ENCODE measurements around the gene PSMA6. TPM values are rescaled to one million over a fixed set of nuclear protein-coding genes. Genes with fewer than 3 reads are reported as not detected.

The PSMA6 gene
- total and polyA plus RNA-seq, 2 of the 13 experiments (the other 11 are each of a cell fraction or from before 2014, with no cell fraction given) = 525 to 1,109 TPM

DNA sequence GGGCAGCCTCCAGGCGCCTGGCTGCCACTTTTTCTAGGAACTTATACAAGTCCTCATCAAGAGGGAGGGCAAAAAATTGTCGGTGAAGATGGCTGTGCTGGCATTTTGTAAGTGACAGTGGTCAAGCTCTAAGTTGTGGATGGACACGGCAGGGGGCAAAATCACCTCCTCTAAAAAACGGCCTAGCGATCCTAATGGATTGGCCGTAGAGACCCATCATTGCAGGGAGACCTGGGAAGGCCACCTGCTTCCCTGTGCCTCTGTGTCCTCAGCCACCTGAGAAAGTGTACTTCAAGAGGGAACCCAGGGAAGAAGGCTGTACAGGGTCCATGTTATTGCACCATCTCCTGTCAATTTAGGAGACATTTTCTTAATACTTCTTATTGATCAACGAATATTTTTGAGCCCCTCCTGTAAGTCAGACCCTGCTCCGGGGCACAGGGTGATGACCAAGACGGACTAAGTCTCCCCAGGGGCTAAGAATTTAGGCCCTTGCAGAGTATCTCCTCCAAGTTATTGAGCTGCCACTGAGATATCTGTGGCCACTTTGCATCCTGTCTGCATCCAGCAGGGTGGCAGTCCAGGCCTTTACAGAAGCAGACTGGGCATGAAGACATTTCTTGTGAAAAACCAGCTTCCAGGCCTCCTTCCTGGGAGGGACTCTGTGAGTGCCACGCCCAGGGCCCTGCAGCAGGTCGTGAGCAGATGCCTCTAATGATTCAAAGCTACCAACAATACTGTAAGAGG lies 40.5 kb downstream of the PSMA6 start (continued):
- TF ChIP-seq, protein P1, sequence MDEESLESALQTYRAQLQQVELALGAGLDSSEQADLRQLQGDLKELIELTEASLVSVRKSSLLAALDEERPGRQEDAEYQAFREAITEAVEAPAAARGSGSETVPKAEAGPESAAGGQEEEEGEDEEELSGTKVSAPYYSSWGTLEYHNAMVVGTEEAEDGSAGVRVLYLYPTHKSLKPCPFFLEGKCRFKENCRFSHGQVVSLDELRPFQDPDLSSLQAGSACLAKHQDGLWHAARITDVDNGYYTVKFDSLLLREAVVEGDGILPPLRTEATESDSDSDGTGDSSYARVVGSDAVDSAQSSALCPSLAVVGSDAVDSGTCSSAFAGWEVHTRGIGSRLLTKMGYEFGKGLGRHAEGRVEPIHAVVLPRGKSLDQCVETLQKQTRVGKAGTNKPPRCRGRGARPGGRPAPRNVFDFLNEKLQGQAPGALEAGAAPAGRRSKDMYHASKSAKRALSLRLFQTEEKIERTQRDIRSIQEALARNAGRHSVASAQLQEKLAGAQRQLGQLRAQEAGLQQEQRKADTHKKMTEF (CRISPR knock-in tag; IDR thresholded peaks at IDR 0.05) = peak; percentile 8; the same call in 1 of the 2 replicates
- no peak for TF ChIP-seq CENPT (CRISPR knock-in tag; IDR thresholded peaks at IDR 0.05; ENCODE audit: low read depth)
- TF ChIP-seq SNRNP70 (IDR thresholded peaks at IDR 0.05; ENCODE audit: low read depth, low read length) = no peak
- no peak for TF ChIP-seq ZFP82 (CRISPR knock-in tag; IDR thresholded peaks at IDR 0.05; ENCODE audit: borderline replicate concordance)
- TF ChIP-seq CHD2 (IDR thresholded peaks at IDR 0.05; ENCODE audit: low read depth, low read length) = no peak
- TF ChIP-seq ZNF850 (CRISPR knock-in tag; conservative IDR thresholded peaks at IDR 0.05) = no peak

DNA sequence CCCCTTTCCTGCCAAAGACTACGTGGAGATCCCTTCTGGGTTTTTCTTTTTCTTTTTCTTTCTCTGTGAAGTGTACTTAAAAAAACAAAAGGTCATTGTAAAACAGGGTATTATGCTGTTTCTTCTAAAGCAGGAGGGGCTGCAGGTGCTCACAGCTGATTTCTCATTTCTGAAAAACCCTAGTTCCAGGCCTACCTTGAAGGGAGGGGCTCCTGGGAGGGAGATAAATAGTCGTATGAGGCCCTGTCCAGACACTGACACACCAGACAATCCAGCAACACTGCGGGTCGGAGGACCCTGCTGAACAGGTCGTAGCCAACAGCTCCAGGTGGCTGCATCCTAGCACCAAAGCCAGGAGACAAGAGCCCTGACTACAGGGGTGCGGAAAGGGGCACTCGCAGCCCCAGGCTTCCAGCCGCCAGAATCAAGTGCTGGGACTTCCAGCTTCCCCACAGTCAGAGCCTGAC lies 41.1 kb downstream of the PSMA6 start:
- 14% methylated on average over 8 of the region's 8 CpGs for WGBS (ENCODE audit: low lambda C conversion rate)
- intact Hi-C loops (cut with micrococcal nuclease; ENCODE audit: unreplicated experiment) = loop anchor here (2.0 kb wide), 1 partner anchor 40 kb away; the partner anchor contains the start of gene PSMA6
- no peak for FAIRE-seq
- 0 out of 2 replicates have a peak, but pooled peaks have one; percentile 41 for TF ChIP-seq ZNF251 (CRISPR knock-in tag; IDR thresholded peaks at IDR 0.05)
- TF ChIP-seq PHF8 (CRISPR knock-in tag; IDR thresholded peaks at IDR 0.05) = peak; percentile 35
- TF ChIP-seq, protein P2, sequence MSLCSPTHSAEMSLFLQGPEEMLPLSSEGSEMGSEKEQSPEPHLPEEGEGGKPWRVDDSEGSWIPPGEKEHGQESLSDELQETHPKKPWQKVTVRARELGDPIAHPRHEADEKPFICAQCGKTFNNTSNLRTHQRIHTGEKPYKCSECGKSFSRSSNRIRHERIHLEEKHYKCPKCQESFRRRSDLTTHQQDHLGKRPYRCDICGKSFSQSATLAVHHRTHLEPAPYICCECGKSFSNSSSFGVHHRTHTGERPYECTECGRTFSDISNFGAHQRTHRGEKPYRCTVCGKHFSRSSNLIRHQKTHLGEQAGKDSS (CRISPR knock-in tag; IDR thresholded peaks at IDR 0.05; ENCODE audit: borderline replicate concordance, low read depth) = 0 out of 2 replicates have a peak, but pooled peaks have one; percentile 49
- TF ChIP-seq ZNF335 (CRISPR knock-in tag; IDR thresholded peaks at IDR 0.05) = no peak
- TF ChIP-seq ZNF260 (CRISPR knock-in tag; IDR thresholded peaks at IDR 0.05; ENCODE audit: borderline replicate concordance, low read depth) = no peak
- TF ChIP-seq, protein P3, sequence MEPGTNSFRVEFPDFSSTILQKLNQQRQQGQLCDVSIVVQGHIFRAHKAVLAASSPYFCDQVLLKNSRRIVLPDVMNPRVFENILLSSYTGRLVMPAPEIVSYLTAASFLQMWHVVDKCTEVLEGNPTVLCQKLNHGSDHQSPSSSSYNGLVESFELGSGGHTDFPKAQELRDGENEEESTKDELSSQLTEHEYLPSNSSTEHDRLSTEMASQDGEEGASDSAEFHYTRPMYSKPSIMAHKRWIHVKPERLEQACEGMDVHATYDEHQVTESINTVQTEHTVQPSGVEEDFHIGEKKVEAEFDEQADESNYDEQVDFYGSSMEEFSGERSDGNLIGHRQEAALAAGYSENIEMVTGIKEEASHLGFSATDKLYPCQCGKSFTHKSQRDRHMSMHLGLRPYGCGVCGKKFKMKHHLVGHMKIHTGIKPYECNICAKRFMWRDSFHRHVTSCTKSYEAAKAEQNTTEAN (CRISPR knock-in tag; conservative IDR thresholded peaks at IDR 0.05) = 0 out of 2 replicates have a peak, but pooled peaks have one; percentile 4
- TF ChIP-seq, protein P4, sequence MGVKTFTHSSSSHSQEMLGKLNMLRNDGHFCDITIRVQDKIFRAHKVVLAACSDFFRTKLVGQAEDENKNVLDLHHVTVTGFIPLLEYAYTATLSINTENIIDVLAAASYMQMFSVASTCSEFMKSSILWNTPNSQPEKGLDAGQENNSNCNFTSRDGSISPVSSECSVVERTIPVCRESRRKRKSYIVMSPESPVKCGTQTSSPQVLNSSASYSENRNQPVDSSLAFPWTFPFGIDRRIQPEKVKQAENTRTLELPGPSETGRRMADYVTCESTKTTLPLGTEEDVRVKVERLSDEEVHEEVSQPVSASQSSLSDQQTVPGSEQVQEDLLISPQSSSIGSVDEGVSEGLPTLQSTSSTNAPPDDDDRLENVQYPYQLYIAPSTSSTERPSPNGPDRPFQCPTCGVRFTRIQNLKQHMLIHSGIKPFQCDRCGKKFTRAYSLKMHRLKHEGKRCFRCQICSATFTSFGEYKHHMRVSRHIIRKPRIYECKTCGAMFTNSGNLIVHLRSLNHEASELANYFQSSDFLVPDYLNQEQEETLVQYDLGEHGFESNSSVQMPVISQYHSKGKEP (CRISPR knock-in tag; IDR thresholded peaks at IDR 0.05) = 0 out of 2 replicates have a peak, but pooled peaks have one; percentile 10
- peak; percentile 38 for TF ChIP-seq POLR2G (IDR thresholded peaks at IDR 0.05; ENCODE audit: low read depth, low read length)
- no peak for TF ChIP-seq SMC3 (IDR thresholded peaks at IDR 0.05; ENCODE audit: low read length)
- TF ChIP-seq CEBPB (IDR thresholded peaks at IDR 0.05; ENCODE audit: borderline replicate concordance, low read depth, low read length) = no peak
- peak; percentile 8; the same call in 1 of the 2 replicates for TF ChIP-seq HOXD1 (CRISPR knock-in tag; IDR thresholded peaks at IDR 0.05)

More for the DNA sequence above, 41.1 kb downstream of the PSMA6 start:
- Histone ChIP-seq H3K4me2 (ENCODE audit: low read depth, low read length) (peak overlapping the region; percentile 80), H3K9ac (ENCODE audit: insufficient read depth, low read depth, low read length) (peak overlapping the region; percentile 46; the same call in 1 of the 2 replicates), H3K9me3 (ENCODE audit: low read length) (no peaks in the 10 kb centered on the region), H3K79me2 (ENCODE audit: insufficient read depth, low read length) (no peaks in the 10 kb centered on the region), H3K36me3 (replicated peaks in 1 of 2; ENCODE audit: control insufficient read depth in 1 of 2, insufficient read depth in 2 of 2, low read length in 2 of 2) (no peaks in the 10 kb centered on the region), H4K20me1 (ENCODE audit: insufficient read depth, low read length) (no peaks in the 10 kb centered on the region), H3K4me1 (ENCODE audit: insufficient read depth, low read length) (peaks cover 81% of the 10 kb centered on the region), H3K27ac (ENCODE audit: extremely low read length, insufficient read depth, low read length) (no peak overlapping the region), H3K27me3 (ENCODE audit: control insufficient read depth in 1 of 2, insufficient read depth in 2 of 2, low read length in 2 of 2) (no peaks in the 10 kb centered on the region), H3K4me3 (replicated peaks in 1 of 3; ENCODE audit: insufficient read depth in 1 of 3, low read depth in 2 of 3, low read length in 3 of 3) (peak overlapping the region; percentile 32 to 62 (median 38)), H2AFZ (ENCODE audit: low read length) (peak overlapping the region; percentile 93)
- ChIA-PET POLR2A (interaction anchor here (0.7 to 15.5 kb wide), 16 partner anchors 9 to 493 kb away, joined by 3 to 473 read pairs (median 10); partner anchors contain the start of genes NFKBIA, PPP2R3C, PRORP and PSMA6), CTCF (ENCODE audit: low intra/inter-chr PET ratio, low total read pairs) (interaction anchor here (1.7 to 1.9 kb wide), 2 partner anchors 74 to 80 kb away, joined by 4 to 10 read pairs; no protein-coding TSS in a partner anchor)
- in situ Hi-C loops (cut with HindIII; ENCODE audit: extremely low pct_ligation_motif_present, low pct_unique_long_range_greater_than_20kb) = loop anchor here (5.0 kb wide), 1 partner anchor 74 kb away; no protein-coding TSS in a partner anchor
- BruUV-seq (replicated peaks) = no TSS peak
- no peak for ATAC-seq
- DNase-seq (ENCODE audit: low spot score) = no peak
